Measurements from ENCODE around the gene NACA.

- TF ChIP-seq CTCF (IDR thresholded peaks at IDR 0.05) (no peak), POLR2A (IDR thresholded peaks at IDR 0.05) (no peak)
Observed at GRCh38 chr12:56670836-56671235, 54.3 kb downstream of the NACA start.
